HG02884 (cell line): ENCODE measurements around the gene PODN.

Experiments
- ATAC-seq: cut with Tn5 transposase; IDR thresholded peaks from one replicate; pipeline ENCODE4 v1.9.1; 2021; ENCODE audit warnings: mild to moderate bottlenecking, moderate library complexity; ENCODE audit not compliant: unreplicated experiment

PODN gene

DNA sequence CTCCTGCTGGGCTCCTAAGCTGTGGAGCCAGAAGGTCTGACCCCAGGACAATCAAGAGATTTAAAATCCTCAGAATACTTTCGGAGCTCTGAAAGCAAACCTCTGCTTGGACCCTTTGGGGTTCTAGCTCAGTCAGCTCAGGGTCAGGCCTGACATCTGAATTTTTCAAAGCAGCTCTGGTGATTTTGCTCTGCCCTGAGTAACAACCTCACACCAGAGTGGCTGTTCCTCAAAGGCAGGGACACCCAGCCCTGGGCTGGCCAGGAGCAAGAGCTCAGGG is 68.5 kb downstream of the PODN start:
- ATAC-seq: no peak

DNA sequence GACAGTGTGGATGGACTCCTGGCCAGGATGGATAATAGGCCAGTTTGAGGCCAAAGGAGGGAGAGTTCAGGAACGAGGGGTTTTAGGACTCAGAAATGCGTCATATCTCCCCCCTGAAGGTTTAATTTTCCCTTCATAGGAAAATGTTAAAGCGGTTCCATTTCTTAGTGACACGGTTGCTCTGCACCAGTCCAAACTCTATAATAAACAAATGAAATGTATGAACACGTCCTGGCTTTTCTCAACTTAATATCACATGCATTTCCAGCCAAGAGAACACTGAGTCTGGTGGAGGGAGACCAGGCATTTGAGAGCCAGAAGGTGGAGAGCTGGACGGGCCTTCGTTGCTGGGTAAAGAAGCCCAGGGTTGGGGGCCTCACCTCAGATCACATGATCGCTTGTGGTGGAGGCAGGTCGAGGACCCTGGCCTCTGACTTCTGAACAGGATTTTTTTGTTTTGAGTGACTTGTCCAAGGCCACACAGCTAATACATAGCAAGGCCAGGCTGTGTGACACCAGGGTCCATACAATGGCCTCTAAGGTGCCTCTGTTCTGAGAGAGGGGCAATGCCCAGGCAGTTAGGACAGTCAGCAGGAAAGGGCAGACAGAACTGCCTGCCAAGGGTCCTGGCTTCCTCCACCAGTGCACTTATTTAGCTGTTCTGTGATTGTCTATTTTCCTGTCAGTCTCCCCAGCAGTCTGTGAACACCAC is 69.0 kb downstream of the PODN start:
- no peak for ATAC-seq

- ATAC-seq: no peak
Observed at GRCh38 chr1:53131590-53131938, 69.6 kb downstream of the PODN start.

DNA sequence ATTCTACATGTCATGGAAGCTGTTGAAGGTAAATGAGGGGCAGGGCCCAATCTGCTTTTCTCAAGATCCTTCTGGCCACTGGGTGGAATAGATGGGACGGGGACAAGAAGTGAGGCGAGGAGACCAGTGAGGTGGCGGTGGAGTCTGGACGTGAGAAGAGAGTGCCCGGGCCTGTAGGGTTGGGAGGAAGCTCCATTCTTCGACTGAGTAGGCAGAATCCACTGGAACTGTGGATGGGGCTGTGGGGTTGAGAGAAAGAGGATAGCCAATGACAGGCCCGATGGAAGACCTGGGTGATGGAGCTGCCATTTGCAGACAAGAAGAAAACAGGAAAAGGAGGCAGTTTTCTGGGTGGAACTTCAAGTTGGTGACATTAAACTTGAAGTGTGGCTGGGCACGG is 70.2 kb downstream of the PODN start:
- ATAC-seq: no peak

- no peak for ATAC-seq
Observed at GRCh38 chr1:53133261-53134041, 71.4 kb downstream of the PODN start.

- ATAC-seq: no peak
Observed at GRCh38 chr1:53134042-53134485, 72.1 kb downstream of the PODN start.
